HG03342 (cell line): ENCODE data around the gene ZNF385B.
"Not testable (repeated sequence)": the region's sequence is repeated elsewhere in the genome, so short reads cannot be mapped to it uniquely, and the experiment has no call there.

ENCODE experiments used
- ATAC-seq: cut with Tn5 transposase; IDR thresholded peaks from one replicate; pipeline ENCODE4 v1.9.1; 2021; ENCODE audit warnings: mild to moderate bottlenecking, moderate library complexity; ENCODE audit not compliant: unreplicated experiment

Gene ZNF385B

DNA sequence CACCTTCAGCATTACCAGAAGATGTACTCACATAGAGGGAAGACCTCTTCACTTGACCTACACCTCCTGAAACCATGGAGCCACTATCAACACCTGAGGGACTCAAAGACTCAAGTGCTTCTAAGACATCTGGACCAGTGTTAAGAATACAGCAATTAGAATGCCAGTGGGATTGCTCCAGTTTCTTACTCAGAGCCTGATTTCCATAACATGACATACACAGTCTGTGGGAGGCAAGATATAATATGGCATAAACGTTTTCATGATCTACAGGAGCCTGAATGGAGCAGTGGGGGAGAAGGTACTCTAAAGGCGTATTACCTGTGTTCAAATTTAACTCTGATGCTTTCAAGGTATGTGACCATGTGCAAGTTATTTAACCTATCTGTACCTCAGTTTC is 57.2 kb downstream of the ZNF385B start:
- no peak for ATAC-seq

DNA sequence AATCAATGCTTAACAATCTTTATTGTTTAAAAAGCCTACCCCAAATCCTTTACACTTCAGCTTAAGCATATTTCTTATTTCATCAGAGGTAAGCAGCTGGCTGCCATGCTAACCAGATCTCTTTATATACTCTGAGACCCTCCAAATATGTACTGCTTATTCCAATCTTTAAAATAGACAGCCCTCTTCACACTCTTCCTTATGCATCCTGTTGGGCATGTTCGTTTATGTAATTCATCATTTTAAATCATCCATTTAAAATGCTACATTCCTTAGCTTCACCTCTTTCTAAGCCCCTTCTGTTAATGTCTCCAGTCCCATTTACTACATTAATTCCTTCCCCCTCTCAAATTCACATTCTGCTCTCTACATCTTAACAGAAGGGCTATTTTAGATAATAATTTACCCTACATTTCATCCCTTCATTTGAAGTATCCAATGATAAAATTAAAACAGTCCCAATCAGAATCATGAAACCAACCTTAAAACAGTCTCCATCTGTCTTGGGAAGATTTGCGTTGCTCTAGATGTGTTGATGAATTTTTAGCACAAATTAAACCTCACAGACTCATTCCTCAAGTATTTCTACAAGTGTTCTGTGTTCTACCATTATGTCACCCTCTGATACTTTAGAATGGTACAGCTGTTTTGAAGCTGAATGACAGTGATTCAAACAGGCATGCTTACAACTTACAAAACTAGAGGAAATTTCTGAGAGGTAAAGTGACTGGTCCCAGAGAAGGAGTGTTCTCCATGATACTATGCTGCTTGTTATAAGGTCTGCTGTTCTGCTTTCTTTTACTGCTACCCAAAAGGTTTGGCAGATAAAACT is 59.1 kb downstream of the ZNF385B start:
- ATAC-seq: no peak

DNA sequence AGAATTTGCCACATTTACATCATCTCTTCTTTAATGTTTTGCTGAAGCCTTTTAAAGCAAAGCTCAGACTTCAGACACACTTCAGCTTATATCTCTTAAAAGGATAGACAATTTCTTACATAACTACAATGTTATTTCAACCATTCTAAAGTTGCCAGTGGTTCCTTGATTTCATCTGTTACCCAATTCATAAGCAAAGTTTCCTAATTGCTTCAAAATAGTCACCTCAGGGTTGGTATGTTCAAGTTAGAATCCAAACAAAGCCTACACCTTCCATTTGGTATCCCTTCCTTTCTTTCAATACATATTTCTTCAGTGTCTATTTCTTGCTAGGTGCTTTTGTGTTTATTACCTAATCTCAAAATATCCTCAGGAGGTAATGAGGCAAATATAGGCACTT is 60.6 kb downstream of the ZNF385B start:
- ATAC-seq: no peak

DNA sequence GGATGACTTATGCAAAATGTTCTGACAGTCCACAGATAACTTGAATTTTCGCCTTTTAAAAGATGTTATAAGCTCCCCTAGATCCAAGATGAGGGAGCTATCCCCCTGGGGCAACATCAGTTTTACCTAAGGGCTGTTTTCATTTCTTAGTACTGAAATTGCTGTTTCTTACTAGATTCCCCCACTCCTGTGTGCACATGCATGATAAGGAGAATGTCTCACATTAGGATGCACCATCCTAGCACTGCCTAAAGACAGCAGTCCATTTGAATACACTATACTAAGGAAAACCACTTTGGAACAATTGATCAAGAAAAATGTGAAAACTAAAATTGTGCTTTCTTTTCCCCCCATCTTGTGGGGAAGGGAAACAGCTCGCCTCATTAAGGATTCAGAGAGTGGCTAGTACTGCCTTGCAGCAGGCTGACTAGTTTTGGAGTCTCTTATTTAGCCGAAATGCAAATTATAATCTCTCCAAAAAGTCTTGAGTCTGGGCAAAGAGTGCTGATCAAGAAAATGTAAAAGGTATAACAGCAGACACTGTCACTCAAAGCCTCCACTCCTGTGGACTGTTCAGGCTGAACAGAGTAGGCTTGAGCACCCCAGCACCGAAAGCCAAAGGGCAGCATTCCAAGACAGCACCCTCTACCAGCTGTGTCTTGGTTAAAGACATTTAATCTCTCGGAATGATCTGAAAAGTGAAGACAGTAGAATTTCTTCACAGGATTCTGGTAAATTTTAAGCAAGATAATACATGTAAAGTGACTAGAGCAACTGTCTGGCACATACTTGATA is 65.0 kb downstream of the ZNF385B start:
- no peak for ATAC-seq

DNA sequence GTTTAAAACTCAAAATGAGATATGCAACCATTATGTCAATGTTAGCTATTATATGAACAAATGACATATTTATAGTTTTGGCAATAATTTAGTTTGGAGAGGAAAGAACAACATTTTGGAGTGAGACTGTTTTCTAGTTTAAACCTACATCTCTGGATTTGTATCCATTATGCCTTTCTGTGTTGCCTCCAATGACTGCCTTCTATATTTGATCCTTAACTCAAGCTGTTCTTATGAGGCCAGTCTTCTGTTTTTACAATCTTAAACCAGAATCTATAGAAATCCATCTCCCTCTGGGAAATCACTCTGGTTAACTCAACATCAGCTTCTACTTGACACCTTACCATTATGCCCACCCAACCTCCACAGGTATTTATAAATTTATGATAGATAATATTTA is 67.5 kb downstream of the ZNF385B start:
- no peak for ATAC-seq

DNA sequence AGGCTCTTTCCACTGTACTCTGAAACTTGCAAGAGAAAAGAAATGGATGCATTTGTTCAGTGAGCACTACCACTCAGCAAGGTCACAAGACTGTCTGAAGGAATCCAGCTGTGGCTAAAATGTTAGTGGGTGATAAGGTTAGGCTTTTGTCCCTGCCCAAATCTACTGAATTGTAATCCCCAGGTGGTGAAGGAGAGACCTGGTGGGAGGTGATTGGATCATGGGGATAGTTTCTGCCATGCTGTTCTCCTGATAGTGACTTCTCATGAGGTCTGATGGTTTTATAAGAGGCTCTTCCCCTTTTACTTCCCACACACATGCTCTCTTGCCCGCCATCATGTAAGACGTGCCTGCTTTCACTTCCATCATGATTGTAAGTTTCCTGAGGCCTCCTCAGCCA is 68.2 kb downstream of the ZNF385B start:
- ATAC-seq: no peak

DNA sequence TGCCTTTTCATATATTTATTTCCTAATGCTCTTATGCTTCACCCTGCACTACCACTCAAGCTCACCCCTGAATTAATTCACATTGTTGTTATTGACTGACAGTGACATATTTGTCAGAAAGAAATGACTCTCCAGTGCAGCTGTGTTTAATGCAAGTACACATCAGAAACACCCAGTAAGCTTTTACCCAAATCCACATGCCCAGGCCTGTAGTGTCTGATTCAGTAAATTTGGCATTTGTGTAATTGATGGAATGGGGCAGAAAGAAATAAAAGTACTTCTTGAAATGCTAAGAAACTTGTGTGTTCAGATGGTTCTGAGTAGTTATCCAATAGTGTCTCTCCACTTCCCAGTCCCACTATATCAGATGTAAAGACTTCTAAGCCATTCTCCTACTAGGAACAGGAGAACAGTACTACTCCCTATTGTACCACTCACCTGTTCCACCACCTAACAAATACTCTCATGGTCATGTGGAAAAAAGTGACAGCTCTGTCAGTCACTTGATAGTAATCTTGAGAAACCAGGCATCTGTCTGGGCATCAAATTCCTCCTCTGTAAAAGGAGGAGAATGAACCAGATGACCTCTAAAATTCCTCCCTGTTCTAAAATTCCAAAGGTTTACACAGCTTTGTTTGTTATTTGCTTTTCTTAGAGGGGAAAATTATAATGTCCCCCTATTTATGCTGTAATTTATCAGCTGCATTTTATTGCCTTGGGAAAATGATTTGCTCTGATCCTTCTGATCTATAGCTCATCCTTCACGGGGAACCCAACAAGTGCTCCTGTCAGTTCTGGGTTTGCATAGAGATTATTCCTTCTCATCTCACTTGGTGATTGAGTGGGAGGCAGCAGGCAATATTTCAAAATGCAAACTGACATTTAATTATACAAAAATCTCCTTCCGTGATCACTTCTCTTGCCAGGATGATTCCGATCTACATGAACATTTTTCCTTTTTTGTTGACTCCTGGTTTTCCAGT is 70.9 kb downstream of the ZNF385B start:
- ATAC-seq: no peak

DNA sequence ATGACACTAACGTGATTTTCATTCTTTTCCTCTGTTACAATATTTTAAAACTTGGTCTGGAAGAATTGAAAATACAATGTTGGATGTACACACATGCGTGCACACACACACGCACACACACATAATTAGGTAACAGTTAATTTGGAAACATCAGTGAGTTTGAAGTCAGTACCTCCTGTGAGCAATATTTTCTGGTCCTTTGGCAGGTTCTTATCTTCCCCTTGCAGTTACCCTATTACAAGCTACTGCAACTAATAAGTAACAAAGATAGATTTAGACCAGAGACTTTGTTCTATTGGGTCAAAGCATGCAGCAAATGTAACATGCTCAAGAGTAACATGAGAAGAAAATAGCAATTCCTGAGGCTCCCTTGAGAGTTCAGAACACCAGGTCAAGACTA is 73.3 kb downstream of the ZNF385B start:
- ATAC-seq: no peak

DNA sequence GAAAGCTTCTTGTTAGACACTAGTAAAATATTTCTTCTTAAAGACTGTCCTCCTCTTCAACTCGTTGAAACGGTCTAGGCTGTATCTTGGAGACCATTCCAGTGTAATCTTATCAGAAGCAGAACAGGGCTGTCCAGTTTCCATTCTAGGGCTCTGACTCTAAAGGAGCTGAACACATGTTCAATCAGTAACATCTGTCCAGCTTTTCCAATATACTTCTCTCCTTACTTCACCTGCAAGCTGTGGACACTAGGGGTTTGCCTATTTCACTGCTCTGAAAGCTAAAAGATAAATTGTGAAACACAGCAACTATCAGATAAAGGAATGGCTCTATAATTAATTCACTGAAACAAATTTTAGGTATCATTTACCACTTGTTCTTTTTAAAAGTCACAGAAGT is 73.8 kb downstream of the ZNF385B start:
- ATAC-seq: no peak

DNA sequence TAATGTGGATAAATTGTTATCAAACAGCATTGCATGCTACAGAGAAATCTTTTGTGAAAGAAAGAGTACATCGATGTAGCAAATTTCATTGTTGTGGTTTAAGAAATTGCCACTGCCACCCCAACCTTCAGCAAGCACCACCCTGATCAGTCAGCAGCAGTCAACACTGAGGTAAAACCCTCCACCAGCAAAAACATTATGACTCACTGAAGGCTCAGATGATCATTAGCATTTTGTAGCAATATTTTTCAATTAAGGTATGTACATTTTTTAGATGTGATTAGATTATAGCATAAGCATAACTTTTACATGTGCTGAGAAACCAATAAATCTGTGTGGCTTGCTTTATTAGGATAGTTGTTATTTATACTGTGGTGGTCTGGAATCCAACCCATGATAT is 75.5 kb downstream of the ZNF385B start:
- ATAC-seq: no peak

DNA sequence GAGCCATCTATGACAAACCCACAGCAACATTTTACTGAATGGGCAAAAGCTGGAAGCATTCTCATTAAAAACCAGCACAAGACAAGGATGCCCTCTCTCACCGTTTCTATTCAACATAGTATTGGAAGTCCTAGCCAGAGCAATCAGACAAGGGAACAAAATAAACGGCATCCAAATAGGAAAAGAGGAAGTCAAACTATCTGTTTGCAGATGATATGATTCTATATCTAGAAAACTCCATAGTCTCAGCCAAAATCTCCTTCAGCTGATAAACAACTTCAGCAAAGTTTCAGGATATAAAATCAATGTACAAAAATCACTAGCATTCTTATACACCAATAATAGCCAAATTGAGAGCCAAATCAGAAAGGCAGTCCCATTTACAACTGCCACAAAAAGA is 79.1 kb downstream of the ZNF385B start:
- ATAC-seq: not testable (repeated sequence)

DNA sequence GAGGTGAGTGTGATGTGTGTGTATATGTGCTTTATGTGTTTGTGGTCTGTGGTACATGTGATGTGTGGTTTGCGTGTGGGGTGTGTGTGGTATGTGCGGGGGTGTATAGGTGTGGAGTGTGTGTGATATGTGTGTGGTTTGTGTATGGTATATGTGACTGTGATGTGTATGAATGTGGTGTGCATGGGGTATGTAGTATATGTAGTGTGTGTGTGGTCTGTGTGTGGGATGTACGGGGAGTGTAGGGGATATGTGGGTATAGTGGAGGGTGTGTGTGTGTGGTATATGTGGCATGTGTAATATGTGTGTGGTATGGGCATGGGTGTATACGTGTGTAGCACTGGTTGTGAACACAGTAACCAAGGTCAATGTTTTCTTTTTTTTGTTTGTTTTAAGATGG is 87.4 kb downstream of the ZNF385B start:
- ATAC-seq: no peak

DNA sequence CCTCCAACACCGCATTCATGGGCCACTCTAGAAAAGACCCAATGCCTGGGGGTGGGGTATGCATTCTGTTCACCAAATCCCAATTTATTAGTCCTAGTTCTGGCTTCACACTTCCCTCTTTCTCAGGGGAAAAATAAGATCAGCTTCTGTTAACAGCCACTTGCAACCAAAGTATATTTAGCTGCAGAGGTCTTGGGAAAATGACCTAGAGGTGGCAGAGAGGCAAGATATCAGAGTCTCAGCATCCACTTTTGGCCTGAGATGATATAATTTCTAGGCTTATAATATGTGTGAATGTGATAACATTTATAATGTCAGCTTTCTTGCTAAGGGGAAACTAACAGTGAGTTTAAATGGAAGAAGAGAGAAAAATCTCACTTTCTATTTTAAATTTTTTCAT is 89.1 kb downstream of the ZNF385B start:
- ATAC-seq: no peak

DNA sequence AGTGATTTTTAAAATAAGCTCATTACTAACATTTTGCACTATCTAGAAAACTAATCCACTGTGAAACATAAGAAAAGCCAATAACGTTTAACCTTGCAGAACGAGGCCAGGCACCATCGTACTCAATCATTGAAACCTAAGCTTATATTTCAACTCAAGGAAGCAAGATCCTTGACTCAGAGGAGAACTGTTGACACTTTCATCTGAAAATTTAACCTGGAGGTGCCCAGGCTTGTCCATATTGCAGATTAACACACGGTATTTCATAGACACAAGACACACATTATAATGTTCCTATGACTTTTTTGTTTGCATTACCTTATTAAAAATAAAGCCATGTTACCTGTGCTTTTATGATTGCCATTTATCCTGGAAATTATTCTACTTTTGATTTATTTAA is 89.6 kb downstream of the ZNF385B start:
- ATAC-seq: no peak

DNA sequence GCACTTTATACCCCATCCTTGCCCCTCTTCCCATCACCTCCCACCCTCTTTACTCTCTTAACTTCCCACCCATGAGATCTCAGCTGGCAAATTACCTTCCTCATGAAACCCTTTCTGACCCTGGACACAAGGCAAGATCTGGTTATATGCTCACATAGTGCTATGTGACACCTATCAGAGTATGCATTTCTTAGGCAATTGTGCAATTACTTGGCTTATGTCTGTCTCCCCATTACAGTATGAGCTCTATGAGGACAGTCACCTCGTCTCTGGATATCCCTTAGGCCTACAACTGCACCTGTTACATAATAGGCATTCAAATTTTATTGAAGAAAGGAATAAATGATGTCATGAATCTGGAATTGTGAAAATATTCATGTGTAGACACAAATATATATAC is 91.4 kb downstream of the ZNF385B start:
- no peak for ATAC-seq

DNA sequence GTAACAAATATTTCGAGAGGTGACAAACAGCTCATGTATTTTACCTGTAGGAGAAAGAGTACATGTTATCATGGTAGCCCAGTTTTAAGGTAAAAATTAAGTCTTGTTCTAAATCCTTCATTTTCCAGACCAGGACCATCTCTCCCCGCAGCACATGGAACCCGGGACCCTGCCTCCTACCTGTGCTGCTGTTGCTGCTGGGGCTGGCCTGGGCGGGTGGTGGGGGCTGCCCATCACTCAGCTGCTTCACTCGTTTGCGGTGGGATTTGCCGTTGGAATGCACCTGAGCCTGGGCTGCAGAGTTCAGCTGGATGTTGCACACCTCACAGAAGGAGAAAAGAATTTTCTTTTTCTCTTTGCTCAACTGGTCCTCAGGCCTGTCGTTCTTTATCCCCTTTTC is 92.1 kb downstream of the ZNF385B start:
- ATAC-seq: no peak

DNA sequence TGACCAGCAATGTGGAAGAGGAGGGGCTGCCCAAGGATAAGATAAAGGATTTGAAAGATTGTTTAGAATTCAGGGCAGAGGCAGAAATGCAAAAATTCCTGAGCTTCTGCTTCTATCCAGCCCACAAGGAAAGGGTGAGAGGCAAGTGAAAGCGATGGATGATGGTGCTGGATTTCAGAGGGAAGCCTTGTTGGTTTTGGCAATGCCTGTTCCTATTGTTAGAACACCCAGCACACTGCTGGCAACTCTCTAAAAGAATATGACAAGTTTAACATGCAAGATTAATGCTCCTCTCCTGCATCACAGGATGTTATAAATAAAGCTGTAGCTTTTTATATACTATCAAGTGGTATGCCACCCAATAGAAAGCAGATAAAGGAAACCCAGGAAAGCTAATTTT is 92.6 kb downstream of the ZNF385B start:
- no peak for ATAC-seq

DNA sequence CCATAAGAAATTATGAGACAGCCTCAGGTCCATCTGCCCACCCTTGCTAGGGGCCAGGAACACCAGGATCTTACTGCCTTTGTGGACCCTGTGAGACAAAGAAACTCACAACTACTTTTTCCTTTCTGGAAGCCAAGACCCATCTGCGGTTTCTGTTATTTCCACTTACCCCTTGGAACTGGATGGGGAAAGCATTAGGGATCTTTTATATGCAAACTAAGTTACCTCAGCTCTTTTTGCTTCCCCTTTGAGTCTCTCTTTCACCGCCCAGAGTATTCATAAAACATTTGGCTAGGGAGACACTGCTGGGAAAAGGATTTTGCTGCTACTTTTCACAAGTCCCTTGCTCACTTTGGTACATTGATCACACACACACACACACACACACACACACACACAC is 95.7 kb downstream of the ZNF385B start:
- ATAC-seq: no peak

DNA sequence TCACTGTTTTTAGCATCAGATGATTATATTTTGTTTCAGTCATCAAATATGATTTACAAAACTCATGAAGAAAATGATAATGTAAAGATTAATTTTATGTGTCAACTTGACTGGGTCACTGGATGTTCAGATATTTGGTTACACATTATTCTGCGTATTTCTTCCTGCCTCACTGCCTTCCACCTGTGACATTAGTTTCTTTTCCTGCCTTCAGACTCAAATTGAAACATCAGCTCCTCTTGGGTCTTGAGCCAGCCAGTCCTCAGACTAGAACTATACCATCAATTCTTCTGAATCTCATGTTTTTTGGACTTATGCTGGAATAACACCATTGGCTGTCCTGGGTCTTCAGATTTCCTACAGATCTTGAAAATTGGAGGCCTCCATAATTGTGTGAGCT is 96.7 kb downstream of the ZNF385B start:
- ATAC-seq: peak; percentile 63

DNA sequence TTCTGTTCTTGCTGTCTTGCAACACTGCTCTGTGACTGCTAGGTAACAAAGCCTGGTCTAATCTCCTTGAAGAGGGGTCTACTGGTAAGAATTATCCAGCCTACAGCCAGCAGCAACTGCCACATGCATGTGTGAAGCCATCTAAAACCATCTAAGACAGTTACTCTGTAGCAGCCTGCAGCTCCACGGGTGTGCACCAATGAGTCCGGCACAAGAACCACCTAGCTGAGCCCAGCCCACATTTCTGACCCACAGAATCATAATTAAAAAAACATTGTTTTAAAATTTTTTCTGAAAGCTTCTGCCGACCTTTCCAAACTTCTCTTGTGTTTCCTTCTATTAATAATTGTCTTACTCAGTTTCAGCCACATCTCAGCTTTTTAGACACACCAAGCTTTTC is 102.8 kb downstream of the ZNF385B start:
- no peak for ATAC-seq

DNA sequence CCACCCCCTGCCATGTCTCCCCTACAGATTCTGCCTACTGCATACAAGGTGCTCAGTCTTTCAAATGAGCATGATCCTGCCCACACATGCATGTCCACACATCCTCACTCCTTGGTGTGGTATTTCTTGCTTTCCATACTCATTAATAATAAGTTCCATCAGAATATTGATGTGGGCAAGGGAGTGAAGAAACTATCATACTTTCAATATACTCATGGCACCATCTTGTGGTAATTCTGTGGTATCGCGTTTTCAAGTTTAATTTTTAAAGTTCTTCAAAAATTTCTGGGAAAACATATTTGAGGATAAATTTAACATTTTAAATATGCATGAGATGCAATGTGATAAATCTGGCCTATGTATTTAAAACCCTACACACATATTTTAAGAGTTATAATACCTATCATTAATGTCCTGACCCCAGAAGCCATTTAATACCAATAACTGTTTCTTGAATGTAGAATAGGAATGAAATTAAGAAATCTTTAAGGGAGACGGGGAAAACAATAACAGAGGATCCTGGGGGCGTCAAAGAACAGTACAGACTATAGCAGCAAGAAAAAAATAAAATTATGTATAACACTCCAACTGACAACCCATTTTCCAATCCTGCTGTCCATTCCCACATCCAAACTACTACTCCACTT is 110.1 kb downstream of the ZNF385B start:
- no peak for ATAC-seq
